Astrocyte (in vitro differentiated cells and primary cell): ENCODE data around the gene RPL3. TPM values are rescaled to one million over a fixed set of nuclear protein-coding genes. Genes with fewer than 3 reads are reported as not detected.

Experiments
- DNase-seq: peaks from one replicate; pipeline ENCODE4 v3.0.0-alpha.2; 2010; ENCODE audit warnings: low read depth
- FAIRE-seq: peaks from 2 replicates; lab custom pipeline; 2011; peaks lifted over from hg19 to GRCh38; lab: Jason Lieb, UNC
- H2AFZ ChIP-seq: 2 replicates; pipeline ENCODE4 v1.6.0; 2012; ENCODE audit warnings: low read depth, low read length, inconsistent platforms
- H3K27ac ChIP-seq: 2 replicates; pipeline ENCODE4 v1.5.1; 2011; ENCODE audit warnings: low read depth, low read length, inconsistent platforms
- H3K27me3 ChIP-seq: 2 replicates; pipeline ENCODE4 v1.6.0; 2011; ENCODE audit warnings: low read length, inconsistent platforms; ENCODE audit not compliant: insufficient read depth
- H3K36me3 ChIP-seq: 2 replicates; pipeline ENCODE4 v1.5.1; 2011; ENCODE audit warnings: low read length, inconsistent platforms; ENCODE audit not compliant: insufficient read depth
- H3K4me1 ChIP-seq: 2 replicates; pipeline ENCODE4 v1.5.1; 2011; ENCODE audit warnings: low read length, inconsistent platforms; ENCODE audit not compliant: insufficient read depth
- H3K4me2 ChIP-seq: 2 replicates; pipeline ENCODE4 v1.6.0; 2012; ENCODE audit warnings: low read length, inconsistent platforms
- H3K4me3 ChIP-seq: 2 replicates; pipeline ENCODE4 v1.5.1; 2011; ENCODE audit warnings: low read depth, mild to moderate bottlenecking, low read length, inconsistent platforms; ENCODE audit not compliant: insufficient read depth
- H3K79me2 ChIP-seq: 2 replicates; pipeline ENCODE4 v1.6.0; 2012; ENCODE audit warnings: mild to moderate bottlenecking, low read length, inconsistent platforms; ENCODE audit not compliant: insufficient read depth
- H3K9ac ChIP-seq: 2 replicates; pipeline ENCODE4 v1.6.0; 2012; ENCODE audit warnings: mild to moderate bottlenecking, low read length, inconsistent platforms
- H3K9me3 ChIP-seq: 2 replicates; pipeline ENCODE4 v1.5.1; 2012; ENCODE audit warnings: low read depth, mild to moderate bottlenecking, low read length, inconsistent platforms; ENCODE audit not compliant: insufficient read depth
- H4K20me1 ChIP-seq: 2 replicates; pipeline ENCODE4 v1.6.0; 2012; ENCODE audit warnings: low read length, inconsistent platforms; ENCODE audit not compliant: insufficient read depth
- H3K27ac Mint-ChIP-seq: one replicate; pipeline ENCODE4 v1.8.0; 2021; ENCODE audit warnings: mild to moderate bottlenecking, mixed read lengths; ENCODE audit not compliant: unreplicated experiment
- H3K27me3 Mint-ChIP-seq: one replicate; pipeline ENCODE4 v1.8.0; 2021; ENCODE audit warnings: low read depth, mixed read lengths; ENCODE audit not compliant: unreplicated experiment
- H3K36me3 Mint-ChIP-seq: one replicate; pipeline ENCODE4 v1.8.0; 2021; ENCODE audit warnings: low read depth, mixed read lengths; ENCODE audit not compliant: unreplicated experiment
- H3K4me1 Mint-ChIP-seq: one replicate; pipeline ENCODE4 v1.8.0; 2021; ENCODE audit warnings: low read depth, mixed read lengths; ENCODE audit not compliant: unreplicated experiment
- H3K4me3 Mint-ChIP-seq: one replicate; pipeline ENCODE4 v1.8.0; 2021; ENCODE audit warnings: mild to moderate bottlenecking, moderate library complexity, mixed read lengths; ENCODE audit not compliant: unreplicated experiment
- H3K9me3 Mint-ChIP-seq: one replicate; pipeline ENCODE4 v1.8.0; 2021; ENCODE audit warnings: mild to moderate bottlenecking, mixed read lengths; ENCODE audit not compliant: unreplicated experiment
- EZH2 ChIP-seq: IDR thresholded peaks from 2 replicates; pipeline ENCODE4 v1.6.1; 2012; ENCODE audit warnings: mild to moderate bottlenecking, low read length, inconsistent platforms; ENCODE audit not compliant: insufficient read depth
- total RNA-seq: library from RNA; stranded (reverse); gene quantifications from 2 replicates; pipeline ENCODE4 v1.2.1, GENCODE V29; 2021
- TF ChIP-seq, protein P1 (sequence below): IDR thresholded peaks from 2 replicates; pipeline ENCODE4 v1.5.1; 2011; ENCODE audit warnings: low read depth, mild to moderate bottlenecking, inconsistent platforms, low read length, moderate library complexity; ENCODE audit not compliant: insufficient read depth

RPL3 gene
- total RNA-seq, 1 donor from 2014 or later = 1,182 TPM

DNA sequence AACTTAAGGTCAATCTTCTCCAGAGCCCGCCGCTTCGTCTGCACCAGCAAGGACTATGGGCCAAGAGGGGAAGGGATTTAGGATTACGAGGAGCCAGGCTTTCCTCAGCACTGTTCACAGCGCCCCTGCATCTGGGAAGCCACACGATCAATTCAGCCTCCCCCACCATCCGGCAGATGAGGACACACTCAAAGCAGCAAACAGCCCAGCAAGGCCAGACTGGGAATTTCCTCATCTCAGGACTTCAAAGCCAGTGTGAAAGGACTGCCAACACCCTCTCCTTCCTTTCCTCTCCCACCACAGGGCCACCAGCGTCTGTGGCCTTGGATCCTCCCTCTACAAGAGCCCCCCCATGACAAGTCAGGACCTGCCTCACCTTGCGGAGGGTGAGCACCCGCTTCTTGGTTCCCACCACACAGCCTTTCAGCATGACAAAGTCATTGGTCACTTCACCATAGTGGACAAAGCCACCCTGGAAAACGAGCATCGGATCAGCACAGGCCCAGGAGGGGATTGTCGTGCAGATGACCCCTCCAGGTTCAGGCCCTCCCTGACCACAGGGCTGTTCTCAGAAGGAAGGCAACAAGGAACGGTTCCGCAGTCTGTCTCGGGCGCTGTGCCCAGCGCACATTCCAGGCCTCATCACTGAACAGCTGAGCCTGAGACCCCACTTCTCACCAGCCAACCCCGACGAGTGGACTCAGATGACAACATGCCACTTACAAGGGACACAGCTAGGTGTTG, 6.0 kb downstream of the RPL3 start:
- Histone ChIP-seq H4K20me1 (peaks cover 95% of the 10 kb centered on the region), H3K4me1 (peaks cover 68% of the 10 kb centered on the region), H2AFZ (no peak overlapping the region), H3K79me2 (peaks cover 66% of the 10 kb centered on the region), H3K9ac (peak overlapping the region; percentile 97), H3K4me3 (no peak overlapping the region), H3K36me3 (peaks cover 62% of the 10 kb centered on the region), H3K27me3 (no peaks in the 10 kb centered on the region), H3K4me2 (peak overlapping the region; percentile 97), H3K9me3 (no peaks in the 10 kb centered on the region), H3K27ac (no peak overlapping the region)
- Mint-ChIP-seq H3K4me3 (peak overlapping the region; percentile 74), H3K36me3 (peaks cover 45% of the 10 kb centered on the region), H3K27ac (peak overlapping the region; percentile 85), H3K27me3 (no peaks in the 10 kb centered on the region), H3K4me1 (peaks cover 57% of the 10 kb centered on the region), H3K9me3 (no peaks in the 10 kb centered on the region)
- DNase-seq = no peak
- FAIRE-seq = no peak
- TF ChIP-seq, protein P1, sequence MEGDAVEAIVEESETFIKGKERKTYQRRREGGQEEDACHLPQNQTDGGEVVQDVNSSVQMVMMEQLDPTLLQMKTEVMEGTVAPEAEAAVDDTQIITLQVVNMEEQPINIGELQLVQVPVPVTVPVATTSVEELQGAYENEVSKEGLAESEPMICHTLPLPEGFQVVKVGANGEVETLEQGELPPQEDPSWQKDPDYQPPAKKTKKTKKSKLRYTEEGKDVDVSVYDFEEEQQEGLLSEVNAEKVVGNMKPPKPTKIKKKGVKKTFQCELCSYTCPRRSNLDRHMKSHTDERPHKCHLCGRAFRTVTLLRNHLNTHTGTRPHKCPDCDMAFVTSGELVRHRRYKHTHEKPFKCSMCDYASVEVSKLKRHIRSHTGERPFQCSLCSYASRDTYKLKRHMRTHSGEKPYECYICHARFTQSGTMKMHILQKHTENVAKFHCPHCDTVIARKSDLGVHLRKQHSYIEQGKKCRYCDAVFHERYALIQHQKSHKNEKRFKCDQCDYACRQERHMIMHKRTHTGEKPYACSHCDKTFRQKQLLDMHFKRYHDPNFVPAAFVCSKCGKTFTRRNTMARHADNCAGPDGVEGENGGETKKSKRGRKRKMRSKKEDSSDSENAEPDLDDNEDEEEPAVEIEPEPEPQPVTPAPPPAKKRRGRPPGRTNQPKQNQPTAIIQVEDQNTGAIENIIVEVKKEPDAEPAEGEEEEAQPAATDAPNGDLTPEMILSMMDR = no peak
- TF ChIP-seq EZH2 = no peak

DNA sequence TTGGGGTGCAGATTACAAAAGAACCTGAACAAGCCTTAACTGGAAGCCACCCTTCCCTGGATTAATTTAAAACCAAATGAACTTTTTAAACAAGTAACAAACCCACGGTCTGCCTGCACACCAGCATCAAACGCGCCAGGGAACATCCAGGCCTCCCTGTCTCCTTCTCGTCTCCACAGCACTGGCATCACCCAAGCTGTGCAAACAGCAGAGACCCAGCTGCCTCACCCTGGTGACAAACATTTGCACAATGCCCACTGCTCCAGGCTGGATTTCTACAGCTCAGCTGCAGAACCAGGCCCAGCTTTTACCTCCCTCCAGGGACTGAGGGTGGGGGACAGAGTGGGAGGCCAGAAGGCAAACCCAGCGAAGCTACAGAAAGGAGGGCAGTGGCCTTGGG, 7.0 kb downstream of the RPL3 start:
- no peaks in the 10 kb centered on the region for H3K27me3 ChIP-seq
- no peak overlapping the region for H3K27ac ChIP-seq
- H3K9ac ChIP-seq = no peak overlapping the region
- peaks cover 85% of the 10 kb centered on the region for H4K20me1 ChIP-seq
- DNase-seq (no peak), FAIRE-seq (no peak)
- no peak overlapping the region for H2AFZ ChIP-seq
- H3K4me3 ChIP-seq = no peak overlapping the region
- TF ChIP-seq, protein P1 = no peak
- TF ChIP-seq EZH2 = no peak
- H3K4me1 ChIP-seq = peaks cover 65% of the 10 kb centered on the region
- Mint-ChIP-seq H3K27me3 (no peaks in the 10 kb centered on the region), H3K9me3 (no peaks in the 10 kb centered on the region), H3K27ac (peak overlapping the region; percentile 20), H3K4me3 (peak overlapping the region; percentile 30), H3K36me3 (peaks cover 36% of the 10 kb centered on the region), H3K4me1 (peaks cover 59% of the 10 kb centered on the region)
- peaks cover 55% of the 10 kb centered on the region for H3K36me3 ChIP-seq
- no peaks in the 10 kb centered on the region for H3K9me3 ChIP-seq
- peaks cover 56% of the 10 kb centered on the region for H3K79me2 ChIP-seq
- H3K4me2 ChIP-seq = peak overlapping the region; percentile 25
